Mucosa of rectum (tissue), 2 donors: ENCODE data around the gene ATXN7L3.
"Not testable (repeated sequence)": the region's sequence is repeated elsewhere in the genome, so short reads cannot be mapped to it uniquely, and the experiment has no call there.

ENCODE experiments used
- H3K27ac ChIP-seq, 2 donors: one replicate each; pipeline ENCODE4 v1.7.0; 2013; ENCODE audit warnings: inconsistent platforms in 2 of 2, low read depth in 2 of 2, low read length in 2 of 2
- H3K27me3 ChIP-seq, 2 donors: one replicate each; pipeline ENCODE4 v1.7.0; 2013; ENCODE audit warnings: low read length in 2 of 2; ENCODE audit not compliant: control insufficient read depth in 2 of 2, insufficient read depth in 2 of 2
- H3K36me3 ChIP-seq, 2 donors: one replicate each; pipeline ENCODE4 v1.7.0; 2013; ENCODE audit warnings: low read length in 2 of 2; ENCODE audit not compliant: control insufficient read depth in 2 of 2, insufficient read depth in 2 of 2
- H3K4me1 ChIP-seq, 2 donors: one replicate each; pipeline ENCODE4 v1.7.0; 2013; ENCODE audit warnings: low read length in 2 of 2, mild to moderate bottlenecking in 1 of 2; ENCODE audit not compliant: control insufficient read depth in 2 of 2, insufficient read depth in 2 of 2
- H3K4me3 ChIP-seq, 2 donors: one replicate each; pipeline ENCODE4 v1.7.0; 2013; ENCODE audit warnings: low read length in 2 of 2
- H3K9ac ChIP-seq, 2 donors: one replicate each; pipeline ENCODE4 v1.7.0; 2013; ENCODE audit warnings: low read length in 2 of 2, low read depth in 1 of 2, mild to moderate bottlenecking in 1 of 2
- H3K9me3 ChIP-seq, 2 donors: one replicate each; pipeline ENCODE4 v1.7.0; 2013; ENCODE audit warnings: low read length in 2 of 2; ENCODE audit not compliant: control insufficient read depth in 2 of 2
- donor health status: healthy.
- donor health status: Normal muscosa, but diverticular disease.

Gene ATXN7L3

DNA sequence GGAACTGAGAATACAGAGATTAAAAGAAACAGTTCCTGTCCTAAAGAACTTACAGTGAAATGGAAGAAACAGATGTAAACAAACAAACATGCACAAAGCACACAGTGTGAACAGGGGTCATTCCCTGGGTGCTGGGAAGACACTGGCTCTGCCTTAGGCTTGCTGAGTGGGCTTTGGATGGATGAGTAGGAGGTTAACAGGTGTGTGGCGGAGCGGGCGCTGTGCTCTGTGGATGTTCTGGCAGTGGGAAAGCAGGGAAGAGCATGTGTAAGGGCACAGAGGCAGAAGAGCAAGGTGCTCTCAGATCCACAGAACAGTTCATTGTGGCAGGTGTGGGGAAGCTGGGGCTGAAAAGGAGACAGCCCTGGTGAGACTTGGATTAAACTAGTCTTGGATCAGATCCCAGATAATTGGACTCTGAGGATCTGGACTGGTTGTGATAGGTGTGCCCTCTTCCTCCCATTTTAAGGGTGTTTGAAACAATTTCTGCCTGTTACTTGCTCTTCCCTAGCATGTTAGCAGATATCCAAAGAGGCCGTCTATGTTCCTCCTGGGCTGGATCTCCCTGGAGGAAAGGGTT is 49.8 kb downstream of the ATXN7L3 start:
- H3K27me3 ChIP-seq = no peaks in the 10 kb centered on the region
- no peak overlapping the region for H3K4me3 ChIP-seq
- H3K36me3 ChIP-seq = peaks cover 0 to 4% of the 10 kb centered on the region in 2 donors
- H3K4me1 ChIP-seq = no peaks in the 10 kb centered on the region
- H3K9ac ChIP-seq = no peak overlapping the region
- no peaks in the 10 kb centered on the region for H3K9me3 ChIP-seq
- H3K27ac ChIP-seq = no peak overlapping the region

GRCh38 chr17:44149066-44149465 is 50.6 kb downstream of the ATXN7L3 start:
- H3K36me3 ChIP-seq, H3K4me3 ChIP-seq, H3K27me3 ChIP-seq, H3K4me1 ChIP-seq, H3K9me3 ChIP-seq, H3K9ac ChIP-seq, H3K27ac ChIP-seq: not testable (repeated sequence)

- no peak overlapping the region for H3K4me3 ChIP-seq
- H3K9me3 ChIP-seq = no peaks in the 10 kb centered on the region
- H3K9ac ChIP-seq = no peak overlapping the region
- H3K27ac ChIP-seq = no peak overlapping the region
- no peaks in the 10 kb centered on the region for H3K4me1 ChIP-seq
- peaks cover 0 to 4% of the 10 kb centered on the region in 2 donors for H3K36me3 ChIP-seq
- H3K27me3 ChIP-seq = no peaks in the 10 kb centered on the region
Observed at GRCh38 chr17:44147812-44148211, 51.9 kb downstream of the ATXN7L3 start.

GRCh38 chr17:44146375-44147346 is 53.0 kb downstream of the ATXN7L3 start:
- H3K4me3 ChIP-seq = no peak overlapping the region
- H3K36me3 ChIP-seq = peaks cover 0 to 4% of the 10 kb centered on the region in 2 donors
- no peak overlapping the region for H3K9ac ChIP-seq
- no peak overlapping the region for H3K27ac ChIP-seq
- H3K27me3 ChIP-seq = no peaks in the 10 kb centered on the region
- no peaks in the 10 kb centered on the region for H3K9me3 ChIP-seq
- H3K4me1 ChIP-seq = peaks cover 0 to 3% of the 10 kb centered on the region in 2 donors

DNA sequence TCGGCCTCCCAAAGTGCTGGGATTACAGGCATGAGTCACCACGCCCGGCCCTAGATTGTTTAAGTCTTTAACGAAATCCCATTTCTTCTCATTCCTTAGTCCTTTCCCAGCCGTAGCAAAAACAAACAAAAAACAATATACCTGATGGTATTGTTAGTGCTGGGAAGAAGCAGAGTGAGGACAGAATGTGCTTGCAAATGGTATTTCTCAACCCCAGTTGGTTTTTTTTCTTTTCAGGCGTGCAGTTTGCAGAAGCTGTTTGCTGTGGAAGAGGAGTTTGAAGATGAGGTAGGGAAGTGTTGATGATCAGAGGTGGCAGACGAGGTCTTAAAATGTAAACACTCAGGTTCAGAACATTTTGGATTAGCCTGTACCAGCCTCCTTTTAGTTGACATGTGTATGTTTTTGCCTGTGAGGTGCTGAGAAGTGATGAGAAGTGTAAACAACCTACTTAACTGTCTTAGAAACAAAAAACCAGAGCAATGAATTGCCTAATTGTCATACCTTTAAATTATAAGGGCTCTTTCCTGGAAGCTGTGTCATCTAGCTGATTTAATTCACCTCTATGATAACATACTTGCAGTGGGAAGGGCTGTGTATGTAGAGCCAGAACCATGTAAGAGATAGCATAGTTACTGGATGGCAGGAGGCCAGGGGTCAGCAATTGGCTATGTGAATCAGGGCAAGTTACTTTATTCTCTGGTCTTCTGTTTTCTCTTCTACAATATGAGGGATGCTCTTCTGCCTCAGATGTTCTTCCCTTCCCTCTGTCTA is 54.5 kb downstream of the ATXN7L3 start:
- Histone ChIP-seq H3K27ac (no peak overlapping the region), H3K27me3 (no peaks in the 10 kb centered on the region), H3K36me3 (peaks cover 0 to 4% of the 10 kb centered on the region in 2 donors), H3K9ac (no peak overlapping the region), H3K9me3 (no peaks in the 10 kb centered on the region), H3K4me3 (no peak overlapping the region), H3K4me1 (peaks cover 0 to 3% of the 10 kb centered on the region in 2 donors)

- H3K9me3 ChIP-seq, H3K27ac ChIP-seq, H3K27me3 ChIP-seq, H3K4me1 ChIP-seq, H3K9ac ChIP-seq, H3K36me3 ChIP-seq, H3K4me3 ChIP-seq: not testable (repeated sequence)
Observed at GRCh38 chr17:44143921-44144320, 55.8 kb downstream of the ATXN7L3 start.
